Mesenchymal stem cell (in vitro differentiated cells and primary cell): ENCODE data around the gene SLC35E4.
"Not testable (repeated sequence)": the region's sequence is repeated elsewhere in the genome, so short reads cannot be mapped to it uniquely, and the experiment has no call there.

Source experiments
- DNase-seq: peaks from one replicate; pipeline ENCODE4 v3.0.0-alpha.2; 2013
- H2AFZ ChIP-seq: one replicate; pipeline ENCODE4 v1.6.1; 2013; ENCODE audit warnings: low read depth, mild to moderate bottlenecking, control low read depth, inconsistent platforms, low read length, moderate library complexity
- H2AK5ac ChIP-seq: 2 replicates; pipeline ENCODE4 v1.6.1; 2013; ENCODE audit warnings: low read length, moderate library complexity, mild to moderate bottlenecking, inconsistent platforms; ENCODE audit not compliant: severe bottlenecking
- H2BK120ac ChIP-seq: one replicate; pipeline ENCODE4 v1.6.1; 2013; ENCODE audit warnings: low read depth, mild to moderate bottlenecking, inconsistent platforms, low read length, moderate library complexity
- H2BK12ac ChIP-seq, 2 experiments: one replicate each; pipeline ENCODE4 v1.6.1; 2013; ENCODE audit warnings: inconsistent platforms in 2 of 2, low read length in 2 of 2, mild to moderate bottlenecking in 2 of 2, moderate library complexity in 2 of 2, control low read depth in 1 of 2
- H2BK15ac ChIP-seq: one replicate; pipeline ENCODE4 v1.6.1; 2013; ENCODE audit warnings: mild to moderate bottlenecking, low read depth, inconsistent platforms; ENCODE audit not compliant: poor library complexity, severe bottlenecking
- H2BK5ac ChIP-seq: 2 replicates; pipeline ENCODE4 v1.6.1; 2013; ENCODE audit warnings: low read depth, mild to moderate bottlenecking, low read length, control low read depth, inconsistent platforms; ENCODE audit not compliant: poor library complexity, severe bottlenecking
- H3K14ac ChIP-seq, 2 experiments: one replicate each; pipeline ENCODE4 v1.6.1; 2013; ENCODE audit warnings: inconsistent platforms in 2 of 2, low read length in 2 of 2, control low read depth in 1 of 2, mild to moderate bottlenecking in 1 of 2, moderate library complexity in 1 of 2
- H3K18ac ChIP-seq, 2 experiments: one replicate each; pipeline ENCODE4 v1.6.1; 2013; ENCODE audit warnings: inconsistent platforms in 2 of 2, low read length in 2 of 2, control low read depth in 1 of 2, low read depth in 1 of 2, mild to moderate bottlenecking in 1 of 2
- H3K23ac ChIP-seq, 2 experiments: one replicate each; pipeline ENCODE4 v1.6.1; 2013; ENCODE audit warnings: inconsistent platforms in 2 of 2, low read length in 2 of 2, mild to moderate bottlenecking in 2 of 2, moderate library complexity in 2 of 2, control low read depth in 1 of 2
- H3K27ac ChIP-seq: 2 replicates; pipeline ENCODE4 v1.5.1; 2013; ENCODE audit warnings: mild to moderate bottlenecking, moderate library complexity, low read length, control low read depth, inconsistent platforms; ENCODE audit not compliant: poor library complexity, severe bottlenecking
- H3K27me3 ChIP-seq, 2 experiments: 2 replicates each; pipeline versions ENCODE4 v1.6.1 to v1.7.0; 2013; ENCODE audit warnings: low read length in 2 of 2, mild to moderate bottlenecking in 2 of 2, moderate library complexity in 2 of 2, control low read depth in 1 of 2, inconsistent platforms in 1 of 2; ENCODE audit not compliant: control insufficient read depth in 1 of 2, insufficient read depth in 1 of 2
- H3K36me3 ChIP-seq, 2 experiments: 2 replicates each; pipeline versions ENCODE4 v1.6.1 to v1.7.0; 2013; ENCODE audit warnings: low read length in 2 of 2, control low read depth in 1 of 2, inconsistent platforms in 1 of 2, low read depth in 1 of 2, mild to moderate bottlenecking in 1 of 2; ENCODE audit not compliant: insufficient read depth in 2 of 2, control insufficient read depth in 1 of 2
- H3K4ac ChIP-seq, 2 experiments: one replicate each; pipeline ENCODE4 v1.6.1; 2013; ENCODE audit warnings: inconsistent platforms in 2 of 2, low read length in 2 of 2, mild to moderate bottlenecking in 2 of 2, moderate library complexity in 2 of 2, control low read depth in 1 of 2, low read depth in 1 of 2
- H3K4me1 ChIP-seq: 2 replicates; pipeline ENCODE4 v1.6.1; 2013; ENCODE audit warnings: low read depth, low read length, control low read depth; ENCODE audit not compliant: control insufficient read depth, insufficient read depth
- H3K4me2 ChIP-seq: 2 replicates; pipeline ENCODE4 v1.6.1; 2013; ENCODE audit warnings: low read length, mild to moderate bottlenecking, inconsistent platforms; ENCODE audit not compliant: poor library complexity, severe bottlenecking
- H3K4me3 ChIP-seq, 2 experiments: 2 replicates each; pipeline versions ENCODE4 v1.5.1 to v1.7.0; 2013; ENCODE audit warnings: low read length in 2 of 2, mild to moderate bottlenecking in 2 of 2, control low read depth in 1 of 2, low read depth in 1 of 2; ENCODE audit not compliant: insufficient read depth in 1 of 2
- H3K79me1 ChIP-seq: replicated peaks from 2 replicates; pipeline ENCODE4 v1.6.1; 2013; ENCODE audit warnings: mild to moderate bottlenecking, control low read depth, low read length, inconsistent platforms; ENCODE audit not compliant: poor library complexity, severe bottlenecking
- H3K9ac ChIP-seq: 2 replicates; pipeline ENCODE4 v1.7.0; 2013; ENCODE audit warnings: mild to moderate bottlenecking, low read length, moderate library complexity
- H3K9me3 ChIP-seq: 2 replicates; pipeline ENCODE4 v1.7.0; 2013; ENCODE audit warnings: mild to moderate bottlenecking, low read length; ENCODE audit not compliant: control insufficient read depth
- H4K8ac ChIP-seq: one replicate; pipeline ENCODE4 v1.6.1; 2013; ENCODE audit warnings: inconsistent platforms, mild to moderate bottlenecking, low read length, moderate library complexity
- H4K91ac ChIP-seq: one replicate; pipeline ENCODE4 v1.6.1; 2013; ENCODE audit warnings: mild to moderate bottlenecking, low read length, inconsistent platforms
- WGBS: methylation state at CpG from one replicate; pipeline ENCODE4 v1.1.7; 2013; ENCODE audit warnings: mixed read lengths; 5-methylcytosine and 5-hydroxymethylcytosine counted together

Gene SLC35E4

GRCh38 chr22:30676565-30676964 is 41.0 kb downstream of the SLC35E4 start:
- not testable (repeated sequence) for H4K91ac ChIP-seq, H3K9me3 ChIP-seq, H3K9ac ChIP-seq, H2AK5ac ChIP-seq, H3K4me2 ChIP-seq, H3K23ac ChIP-seq, H4K8ac ChIP-seq, DNase-seq, H2BK120ac ChIP-seq, H2BK12ac ChIP-seq, H3K79me1 ChIP-seq, H2AFZ ChIP-seq, H3K14ac ChIP-seq, H3K18ac ChIP-seq, H3K27ac ChIP-seq, H3K4me1 ChIP-seq, H3K36me3 ChIP-seq, H2BK5ac ChIP-seq, H3K4me3 ChIP-seq, H2BK15ac ChIP-seq, H3K4ac ChIP-seq
- 84% methylated on average over 3 of the region's 3 CpGs for WGBS
- peaks cover 0 to 24% of the 10 kb centered on the region in 2 experiments for H3K27me3 ChIP-seq

GRCh38 chr22:30679895-30680690 is 44.5 kb downstream of the SLC35E4 start:
- not testable (repeated sequence) for H4K8ac ChIP-seq, H3K23ac ChIP-seq, H3K27ac ChIP-seq, H3K4me1 ChIP-seq, H2BK12ac ChIP-seq, H3K4me2 ChIP-seq, H3K14ac ChIP-seq, H4K91ac ChIP-seq, H3K36me3 ChIP-seq, H3K18ac ChIP-seq, H3K79me1 ChIP-seq, H2BK120ac ChIP-seq, H2AFZ ChIP-seq, DNase-seq, H3K4ac ChIP-seq, H3K4me3 ChIP-seq, H2BK15ac ChIP-seq, H3K9ac ChIP-seq, H2AK5ac ChIP-seq, H2BK5ac ChIP-seq, H3K9me3 ChIP-seq
- H3K27me3 ChIP-seq: peaks cover 0 to 29% of the 10 kb centered on the region in 2 experiments
- WGBS: 76% methylated on average over 8 of the region's 12 CpGs

- Histone ChIP-seq H2BK120ac (no peak overlapping the region), H2AK5ac (no peak overlapping the region), H3K14ac (no peak overlapping the region), H3K4me3 (no peak overlapping the region), H3K4me2 (no peak overlapping the region), H2BK12ac (no peak overlapping the region), H3K23ac (peak overlapping the region in 1 of 2 experiments; percentile 78), H3K27ac (no peak overlapping the region), H3K36me3 (no peaks in the 10 kb centered on the region), H2BK15ac (no peak overlapping the region), H3K9me3 (no peaks in the 10 kb centered on the region), H3K27me3 (peaks cover 0 to 24% of the 10 kb centered on the region in 2 experiments), H3K4me1 (no peaks in the 10 kb centered on the region), H4K8ac (no peak overlapping the region), H3K79me1 (no peaks in the 10 kb centered on the region), H2BK5ac (no peak overlapping the region), H4K91ac (no peak overlapping the region), H2AFZ (no peak overlapping the region), H3K4ac (no peak overlapping the region), H3K9ac (peak overlapping the region; percentile 38), H3K18ac (no peak overlapping the region)
- WGBS: no CpG with 5 or more reads among the region's 1 CpG
- no peak for DNase-seq
Measured at GRCh38 chr22:30680991-30681770, 45.6 kb downstream of the SLC35E4 start.

- no peak overlapping the region for H4K91ac ChIP-seq
- H2BK12ac ChIP-seq: no peak overlapping the region
- no peak overlapping the region for H3K18ac ChIP-seq
- H3K27ac ChIP-seq: no peak overlapping the region
- H2BK5ac ChIP-seq: no peak overlapping the region
- WGBS: 66% methylated on average over 2 of the region's 2 CpGs
- no peak overlapping the region for H2BK120ac ChIP-seq
- H3K9me3 ChIP-seq: no peaks in the 10 kb centered on the region
- H2AFZ ChIP-seq: no peak overlapping the region
- DNase-seq: no peak
- H3K4me1 ChIP-seq: no peaks in the 10 kb centered on the region
- H3K4me2 ChIP-seq: no peak overlapping the region
- H3K4ac ChIP-seq: no peak overlapping the region
- no peak overlapping the region for H3K14ac ChIP-seq
- H3K23ac ChIP-seq: no peak overlapping the region
- H2AK5ac ChIP-seq: no peak overlapping the region
- no peak overlapping the region for H3K9ac ChIP-seq
- no peaks in the 10 kb centered on the region for H3K79me1 ChIP-seq
- no peaks in the 10 kb centered on the region for H3K36me3 ChIP-seq
- H4K8ac ChIP-seq: no peak overlapping the region
- H2BK15ac ChIP-seq: no peak overlapping the region
- no peak overlapping the region for H3K4me3 ChIP-seq
- peaks cover 0 to 24% of the 10 kb centered on the region in 2 experiments for H3K27me3 ChIP-seq
Measured at GRCh38 chr22:30681831-30682230, 46.2 kb downstream of the SLC35E4 start.
